Heart left ventricle (tissue), 16 donors: ENCODE measurements around the gene PDIK1L. TPM values are rescaled to one million over a fixed set of nuclear protein-coding genes. Genes with fewer than 3 reads are reported as not detected.
A peak's percentile ranks its signal among the peaks of the same experiment; 100 is the strongest.

Experiments
- ATAC-seq, 4 donors: fragments of 200-7000 bp; cut with Tn5 transposase; one replicate each; pipeline ENCODE4 v1.9.1; 2020 to 2022; ENCODE audit warnings: moderate library complexity in 4 of 4, mild to moderate bottlenecking in 3 of 4, moderate number of reproducible peaks in 1 of 4
- DNase-seq, 5 donors: peaks; one replicate each; pipeline ENCODE4 v3.0.0-alpha.2; 2020
- H3K27ac ChIP-seq, 12 donors: fragments of 200-600 bp; sonication (generic) in 4 of 12; one replicate each; pipeline versions ENCODE4 v1.5.0 to v1.8.0; 2016 to 2022; ENCODE audit warnings: mild to moderate bottlenecking in 2 of 12
- H3K27me3 ChIP-seq, 9 donors: fragments of 200-600 bp; sonication (generic) in 2 of 9; one replicate each; pipeline versions ENCODE4 v1.5.1 to v1.8.0; 2016 to 2022; ENCODE audit warnings: mild to moderate bottlenecking in 3 of 9
- H3K36me3 ChIP-seq, 9 donors: fragments of 200-600 bp; sonication (generic) in 2 of 9; one replicate each; pipeline versions ENCODE4 v1.5.0 to v1.8.0; 2018 to 2022; ENCODE audit warnings: mild to moderate bottlenecking in 2 of 9
- H3K4me1 ChIP-seq, 12 donors: fragments of 200-600 bp; sonication (generic) in 4 of 12; one replicate each; pipeline versions ENCODE4 v1.5.0 to v1.8.0; 2016 to 2022; ENCODE audit warnings: mild to moderate bottlenecking in 3 of 12
- H3K4me3 ChIP-seq, 12 donors: fragments of 200-600 bp; sonication (generic) in 4 of 12; one replicate each; pipeline versions ENCODE4 v1.5.0 to v1.8.0; 2017 to 2022; ENCODE audit warnings: mild to moderate bottlenecking in 9 of 12, moderate library complexity in 4 of 12
- H3K9me3 ChIP-seq, 12 donors: fragments of 200-600 bp; sonication (generic) in 4 of 12; one replicate each; pipeline versions ENCODE4 v1.5.0 to v1.8.0; 2016 to 2022; ENCODE audit warnings: mild to moderate bottlenecking in 1 of 12
- POLR2A ChIP-seq, 2 donors: fragments of 450-650 bp; IDR thresholded peaks; one replicate each; pipeline ENCODE4 v1.6.1; 2017; ENCODE audit warnings: antibody characterized with exemption in 2 of 2, mild to moderate bottlenecking in 2 of 2, moderate library complexity in 2 of 2
- WGBS, 4 donors: extraction: QIAGEN DNeasy Blood & Tissue Kit in 2 of 4; methylation state at CpG; one replicate each; pipeline versions ENCODE4 v1.1.5 to v1.1.7; 2013 to 2018; 5-methylcytosine and 5-hydroxymethylcytosine counted together
- intact Hi-C, 10 donors: fragments of 100-400 bp; cut with DNase I; formaldehyde crosslinking; loops; one replicate each; pipeline versions ENCODE4 v1.11.1 to v1.14.2; 2022
- polyA plus RNA-seq, 2 donors: library from polyadenylated mRNA; stranded (reverse); fragments of 200-250 nt; gene quantifications; one replicate each; pipeline ENCODE4 v1.2.3, GENCODE V29; 2013
- total RNA-seq, 9 donors: library from RNA; depleted of rRNA in 2 of 9; stranded (reverse); fragments of >200 nt in 2 of 9; fragmentation: NEBNext Ultra II Directional in 3 of 9; extraction: Animal tissue kit (Norgen Biotek cat#: 25700) in 3 of 9; gene quantifications; one replicate each; pipeline versions ENCODE4 v1.1.0 to v1.2.4, GENCODE V29; 2016 to 2023
- TF ChIP-seq, protein P1 (sequence below), 12 donors: fragments of 200-600 bp; sonication (generic) in 4 of 12; IDR thresholded peaks; one replicate each; pipeline versions ENCODE4 v1.5.0 to v1.8.0; 2018 to 2022; ENCODE audit warnings: antibody characterized with exemption in 12 of 12, mild to moderate bottlenecking in 5 of 12
- donor health status: ischemic (EF 13 %, LVEDD 7.1; RV severe dilation, severe dysfunction).
- donor health status: healthy with polysubstance abuse.
- donor health status: DM: no; HTN: yes; CAD: no.
- donor health status: DM: no; HTN: no; CAD: no.
- donor health status: ischemic (EF 25% LVEDD 6.9; RV normal size, moderate dysfunction).
- donor health status: ischemic (EF 25% LVEDD 5.7; RV mildly dilated, moderate dysfunction).
- donor health status: healthy.
- donor health status: DM: yes; HTN: yes; CAD: no.
- donor health status: ischemic (EF 35%, LVEDD 5.7; RV mildly dilated, moderate dysfunction).
- donor health status: nonischemic (EF 11% LVEDD 7.7; RV severe dilation, severe dysfunction).
- donor health status: DM: yes; HTN: yes; CAD: no.
- donor health status: PGD.
- donor health status: ischemic (EF 29% LVEDD 5.4; RV normal size, mild dysfunction).
- donor health status: nonischemic (EF 23%, LVEDD 6.1; RV moderate dilation, normal function).

PDIK1L gene
- total and polyA plus RNA-seq, 11 donors = 2.1 to 9.3 (median 5.7) TPM

GRCh38 chr1:26119892-26120608, 8.4 kb downstream of the PDIK1L start:
- WGBS, 4 donors = 63 to 78% (median 67%) methylated on average over 8 to 9 of the region's 9 CpGs
- H3K27ac ChIP-seq = peak overlapping the region in 3 of 12 donors; percentile 41 to 61 (median 42)
- no peaks in the 10 kb centered on the region for H3K9me3 ChIP-seq
- DNase-seq (no peak), ATAC-seq (no peak)
- peaks cover 0 to 60% (median 24%) of the 10 kb centered on the region in 12 donors for H3K4me1 ChIP-seq
- H3K4me3 ChIP-seq = no peak overlapping the region
- H3K27me3 ChIP-seq = no peaks in the 10 kb centered on the region
- TF ChIP-seq, protein P1, sequence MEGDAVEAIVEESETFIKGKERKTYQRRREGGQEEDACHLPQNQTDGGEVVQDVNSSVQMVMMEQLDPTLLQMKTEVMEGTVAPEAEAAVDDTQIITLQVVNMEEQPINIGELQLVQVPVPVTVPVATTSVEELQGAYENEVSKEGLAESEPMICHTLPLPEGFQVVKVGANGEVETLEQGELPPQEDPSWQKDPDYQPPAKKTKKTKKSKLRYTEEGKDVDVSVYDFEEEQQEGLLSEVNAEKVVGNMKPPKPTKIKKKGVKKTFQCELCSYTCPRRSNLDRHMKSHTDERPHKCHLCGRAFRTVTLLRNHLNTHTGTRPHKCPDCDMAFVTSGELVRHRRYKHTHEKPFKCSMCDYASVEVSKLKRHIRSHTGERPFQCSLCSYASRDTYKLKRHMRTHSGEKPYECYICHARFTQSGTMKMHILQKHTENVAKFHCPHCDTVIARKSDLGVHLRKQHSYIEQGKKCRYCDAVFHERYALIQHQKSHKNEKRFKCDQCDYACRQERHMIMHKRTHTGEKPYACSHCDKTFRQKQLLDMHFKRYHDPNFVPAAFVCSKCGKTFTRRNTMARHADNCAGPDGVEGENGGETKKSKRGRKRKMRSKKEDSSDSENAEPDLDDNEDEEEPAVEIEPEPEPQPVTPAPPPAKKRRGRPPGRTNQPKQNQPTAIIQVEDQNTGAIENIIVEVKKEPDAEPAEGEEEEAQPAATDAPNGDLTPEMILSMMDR (IDR thresholded peaks at IDR 0.05) = no peak
- no peak for TF ChIP-seq POLR2A (IDR thresholded peaks at IDR 0.05)
- peaks cover 0 to 82% (median 59%) of the 10 kb centered on the region in 9 donors for H3K36me3 ChIP-seq
- intact Hi-C loops = no loop called here

DNA sequence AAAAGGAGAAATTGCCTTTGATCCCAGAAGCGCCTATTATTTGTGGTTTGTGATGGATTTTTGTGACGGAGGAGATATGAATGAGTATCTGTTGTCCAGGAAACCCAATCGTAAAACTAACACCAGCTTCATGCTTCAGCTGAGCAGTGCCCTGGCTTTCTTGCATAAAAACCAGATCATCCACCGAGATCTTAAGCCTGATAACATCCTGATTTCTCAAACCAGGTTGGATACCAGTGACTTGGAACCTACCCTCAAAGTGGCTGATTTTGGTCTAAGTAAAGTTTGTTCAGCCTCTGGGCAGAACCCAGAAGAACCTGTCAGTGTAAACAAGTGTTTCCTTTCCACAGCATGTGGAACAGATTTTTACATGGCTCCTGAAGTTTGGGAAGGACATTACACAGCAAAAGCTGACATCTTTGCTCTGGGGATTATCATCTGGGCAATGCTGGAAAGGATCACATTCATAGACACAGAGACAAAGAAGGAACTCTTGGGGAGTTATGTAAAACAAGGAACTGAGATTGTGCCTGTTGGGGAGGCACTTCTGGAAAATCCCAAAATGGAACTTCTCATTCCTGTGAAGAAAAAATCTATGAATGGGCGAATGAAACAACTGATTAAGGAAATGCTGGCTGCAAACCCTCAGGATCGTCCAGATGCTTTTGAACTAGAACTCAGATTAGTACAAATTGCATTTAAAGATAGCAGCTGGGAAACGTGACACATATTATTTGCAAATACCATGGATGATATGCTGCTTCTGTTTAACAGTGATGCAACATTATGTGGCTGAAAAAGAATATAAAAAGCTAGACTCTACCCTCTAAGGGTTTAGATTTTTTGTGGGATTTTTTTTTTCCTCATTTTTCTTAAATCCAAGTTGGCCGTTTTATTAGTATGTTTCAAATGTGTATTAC, 10.5 kb downstream of the PDIK1L start:
- TF ChIP-seq POLR2A (IDR thresholded peaks at IDR 0.05) = no peak
- TF ChIP-seq, protein P1 (IDR thresholded peaks at IDR 0.05) = no peak
- peaks cover 0 to 62% (median 39%) of the 10 kb centered on the region in 9 donors for H3K36me3 ChIP-seq
- peak in 3 of 4 donors; percentile 29 to 44 (median 30) for ATAC-seq
- 51 to 62% (median 58%) methylated on average over 8 of the region's 8 CpGs for WGBS, 4 donors
- no peak overlapping the region for H3K4me3 ChIP-seq
- H3K9me3 ChIP-seq = no peaks in the 10 kb centered on the region
- DNase-seq = no peak
- peak overlapping the region in 9 of 12 donors; percentile 6 to 77 (median 41) for H3K27ac ChIP-seq
- intact Hi-C loops = no loop called here
- no peaks in the 10 kb centered on the region for H3K27me3 ChIP-seq
- H3K4me1 ChIP-seq = peaks cover 0 to 79% (median 26%) of the 10 kb centered on the region in 12 donors

- Histone ChIP-seq H3K27ac (peak overlapping the region in 6 of 12 donors; percentile 1 to 77 (median 26)), H3K9me3 (no peaks in the 10 kb centered on the region), H3K4me3 (no peak overlapping the region), H3K4me1 (peaks cover 0 to 91% (median 31%) of the 10 kb centered on the region in 12 donors), H3K36me3 (peaks cover 0 to 50% (median 28%) of the 10 kb centered on the region in 9 donors), H3K27me3 (no peaks in the 10 kb centered on the region)
- TF ChIP-seq, protein P1 (IDR thresholded peaks at IDR 0.05) = no peak
- TF ChIP-seq POLR2A (IDR thresholded peaks at IDR 0.05) = no peak
- 84 to 89% (median 87%) methylated on average over 7 of the region's 7 CpGs for WGBS, 4 donors
- ATAC-seq (peak in 1 of 4 donors; percentile 24), DNase-seq (no peak)
- intact Hi-C loops = no loop called here
Observed at GRCh38 chr1:26122988-26123973, 11.7 kb downstream of the PDIK1L start.
